Renal pelvis (tissue), 12 donors: ENCODE measurements around the gene RAB3IP. TPM values are rescaled to one million over a fixed set of nuclear protein-coding genes. Genes with fewer than 3 reads are reported as not detected.

Source experiments
- DNase-seq: peaks from one replicate; pipeline ENCODE4 v3.0.0-alpha.2; 2013
- long read RNA-seq, 16 experiments: transcript quantifications; one replicate each; lab custom pipeline, GENCODE V29; 2026
- polyA plus RNA-seq, 3 donors: library from polyadenylated mRNA; unstranded; fragments of 120-200 nt; gene quantifications; one replicate each; pipeline ENCODE4 v1.2.1, GENCODE V29; 2013; ENCODE audit not compliant: insufficient read length in 3 of 3

Gene RAB3IP
- polyA plus RNA-seq, result 10 to 100 TPM; 54.7 to 81.6 (median 64.6) TPM
- long read RNA-seq, donor 1, full-length matches to known transcripts, result 13 of 19 reads
- long read RNA-seq, donor 1, partial matches to known transcripts, result 6 of 19 reads
- long read RNA-seq, donor 1, other reads (novel, unspliced or antisense), result 0 of 19 reads
- long read RNA-seq, donor 2, full-length matches to known transcripts, result 10 of 10 reads
- long read RNA-seq, donor 2, partial matches to known transcripts, result 0 of 10 reads
- long read RNA-seq, donor 2, other reads (novel, unspliced or antisense), result 0 of 10 reads
- long read RNA-seq, donor 3, full-length matches to known transcripts, result 5 of 5 reads
- long read RNA-seq, donor 3, partial matches to known transcripts, result 0 of 5 reads
- long read RNA-seq, donor 3, other reads (novel, unspliced or antisense), result 0 of 5 reads
- long read RNA-seq, donor 4, full-length matches to known transcripts, result 16 of 16 reads
- long read RNA-seq, donor 4, partial matches to known transcripts, result 0 of 16 reads
- long read RNA-seq, donor 4, other reads (novel, unspliced or antisense), result 0 of 16 reads
- long read RNA-seq, donor 5, full-length matches to known transcripts, result 7 of 13 reads
- long read RNA-seq, donor 5, partial matches to known transcripts, result 6 of 13 reads
- long read RNA-seq, donor 5, other reads (novel, unspliced or antisense), result 0 of 13 reads
- long read RNA-seq, donor 6, full-length matches to known transcripts, result 12 of 17 reads
- long read RNA-seq, donor 6, partial matches to known transcripts, result 5 of 17 reads
- long read RNA-seq, donor 6, other reads (novel, unspliced or antisense), result 0 of 17 reads
- long read RNA-seq, donor 7, full-length matches to known transcripts, result 10 of 24 reads
- long read RNA-seq, donor 7, partial matches to known transcripts, result 14 of 24 reads
- long read RNA-seq, donor 7, other reads (novel, unspliced or antisense), result 0 of 24 reads
- long read RNA-seq, donor 8, result 0 reads
- long read RNA-seq, donor 9, full-length matches to known transcripts, result 12 of 12 reads
- long read RNA-seq, donor 9, partial matches to known transcripts, result 0 of 12 reads
- long read RNA-seq, donor 9, other reads (novel, unspliced or antisense), result 0 of 12 reads
- long read RNA-seq, donor 10, full-length matches to known transcripts, result 10 of 25 reads
- long read RNA-seq, donor 10, partial matches to known transcripts, result 15 of 25 reads
- long read RNA-seq, donor 10, other reads (novel, unspliced or antisense), result 0 of 25 reads
- long read RNA-seq, donor 11, partial matches to known transcripts, result 7 of 13 reads
- long read RNA-seq, donor 11, other reads (novel, unspliced or antisense), result 0 of 13 reads
- long read RNA-seq, donor 12, full-length matches to known transcripts, result 24 of 31 reads
- long read RNA-seq, donor 12, partial matches to known transcripts, result 7 of 31 reads
- long read RNA-seq, donor 12, other reads (novel, unspliced or antisense), result 0 of 31 reads
- long read RNA-seq, donor 13, full-length matches to known transcripts, result 14 of 33 reads
- long read RNA-seq, donor 13, partial matches to known transcripts, result 19 of 33 reads
- long read RNA-seq, donor 13, other reads (novel, unspliced or antisense), result 0 of 33 reads
- long read RNA-seq, donor 14, result 0 reads
- long read RNA-seq, donor 15, full-length matches to known transcripts, result 13 of 13 reads
- long read RNA-seq, donor 15, partial matches to known transcripts, result 0 of 13 reads
- long read RNA-seq, donor 15, other reads (novel, unspliced or antisense), result 0 of 13 reads
- long read RNA-seq, donor 16, full-length matches to known transcripts, result 16 of 26 reads
- long read RNA-seq, donor 16, partial matches to known transcripts, result 10 of 26 reads
- long read RNA-seq, donor 16, other reads (novel, unspliced or antisense), result 0 of 26 reads

GRCh38 chr12:69738351-69739286 lies at the start of gene RAB3IP:
Gene RAB3IP, plus strand, starts transcription at chr12:69738860. Its CDS starts 16,549 bp downstream, at chr12:69755409.
- DNase-seq, result peak; percentile 86

GRCh38 chr12:69689638-69690037 lies 49.0 kb upstream of the RAB3IP start:
- DNase-seq, result no peak

- DNase-seq, result no peak
Measured at GRCh38 chr12:69694123-69694522, 44.5 kb upstream of the RAB3IP start.

DNA sequence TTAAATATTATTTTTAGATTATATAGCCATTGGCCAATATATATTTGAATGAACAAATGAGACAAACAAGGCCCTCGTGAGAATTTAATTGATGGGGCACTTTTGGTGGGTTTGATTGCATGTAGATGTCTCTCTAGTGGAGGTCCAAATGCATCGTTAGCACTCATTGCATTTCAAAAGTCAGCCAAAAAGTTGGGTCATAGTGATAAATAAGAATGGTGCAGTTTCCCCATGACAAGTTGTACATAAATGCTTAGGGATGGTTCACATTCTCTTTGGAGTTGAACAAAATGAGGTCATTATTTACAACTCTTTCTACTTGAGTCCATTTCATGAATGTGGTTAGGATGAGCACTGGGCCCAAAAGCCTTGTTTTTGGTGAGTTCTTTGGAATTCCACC lies 40.6 kb upstream of the RAB3IP start:
- DNase-seq, result no peak

GRCh38 chr12:69698769-69699540 lies 39.7 kb upstream of the RAB3IP start, which contains the start of gene BEST3:
Gene BEST3, minus strand, starts transcription at chr12:69699303. Its CDS starts 1,505 bp downstream, at chr12:69697798.
- DNase-seq, result no peak

DNA sequence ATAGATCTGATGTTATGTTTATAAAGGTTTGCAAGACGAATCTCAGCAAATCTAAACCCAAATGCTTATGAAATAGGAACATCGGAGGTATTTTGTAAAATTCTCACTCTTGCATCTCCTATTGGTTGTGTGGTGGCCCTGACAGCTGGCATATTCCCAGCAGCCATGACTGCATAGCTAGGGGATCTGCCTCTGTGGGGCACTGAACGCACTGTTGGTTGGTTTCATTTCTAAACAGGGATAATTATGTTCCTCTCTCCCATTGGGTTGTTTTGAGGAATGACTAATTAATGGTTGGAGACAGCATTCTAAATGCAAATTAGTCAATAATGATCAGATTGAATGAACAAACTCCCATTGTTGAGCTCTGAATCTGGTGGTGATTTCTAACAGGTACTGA lies 36.8 kb upstream of the RAB3IP start:
- DNase-seq, result no peak

DNA sequence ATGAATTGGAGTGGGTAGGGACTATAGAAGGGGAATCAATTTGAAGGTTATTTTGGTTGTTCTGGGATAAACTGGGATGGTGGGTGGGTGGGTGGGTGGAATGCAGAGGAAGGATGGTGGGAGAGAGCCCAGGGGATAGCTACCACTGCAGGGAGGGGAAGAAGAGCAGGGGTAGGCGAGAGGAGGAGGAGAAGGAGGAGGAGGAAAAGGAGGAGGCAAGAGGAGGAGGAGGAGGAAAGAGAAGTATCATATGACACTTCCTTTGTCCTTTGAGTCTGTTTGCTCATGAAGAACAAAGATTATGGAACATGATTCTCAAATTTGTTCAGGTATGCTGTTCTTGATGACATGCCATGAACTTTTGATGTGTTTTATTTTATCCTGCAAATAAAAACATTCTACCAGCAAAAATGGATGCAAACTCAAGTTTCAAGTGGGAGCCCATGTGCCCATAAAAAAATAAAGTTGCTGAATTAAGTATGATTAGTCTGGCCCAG lies 35.5 kb upstream of the RAB3IP start:
- DNase-seq, result no peak

DNA sequence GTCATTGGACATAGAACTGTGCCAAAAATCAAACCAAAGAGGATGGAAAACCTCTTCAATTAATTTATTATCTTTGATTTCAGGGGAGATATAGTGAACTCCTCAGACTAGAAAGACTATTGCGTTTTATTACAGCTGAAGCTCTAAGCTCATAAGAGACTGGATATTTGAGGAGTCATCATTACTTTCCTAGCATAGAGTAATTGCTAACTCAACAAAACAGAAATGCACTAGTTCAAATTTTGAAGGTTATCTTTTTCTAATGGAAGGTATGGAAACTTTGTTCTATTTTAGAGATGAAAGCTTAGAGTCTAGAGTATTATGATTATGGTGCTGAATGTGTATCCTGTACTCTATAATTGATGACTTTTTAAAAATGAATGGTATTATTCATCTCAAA lies 34.3 kb upstream of the RAB3IP start:
- DNase-seq, result no peak

DNA sequence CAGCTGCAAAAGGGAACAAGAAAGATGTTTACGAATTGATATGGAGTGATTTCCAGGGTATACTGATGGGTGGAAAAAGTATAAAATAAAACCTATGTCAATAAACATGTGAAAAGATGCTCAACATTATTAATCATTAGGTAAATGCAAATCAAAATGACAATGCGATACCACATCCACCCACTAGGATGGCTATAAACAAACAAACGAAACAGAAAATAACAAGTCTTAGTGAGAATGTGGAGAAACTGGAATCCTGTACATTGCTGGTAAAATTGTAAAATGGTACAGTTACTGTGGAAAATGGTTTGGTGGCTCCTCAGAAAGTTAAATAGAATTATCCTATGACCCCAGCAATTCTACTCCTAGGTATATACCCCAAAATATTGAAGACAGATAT lies 30.0 kb upstream of the RAB3IP start:
- DNase-seq, result no peak

DNA sequence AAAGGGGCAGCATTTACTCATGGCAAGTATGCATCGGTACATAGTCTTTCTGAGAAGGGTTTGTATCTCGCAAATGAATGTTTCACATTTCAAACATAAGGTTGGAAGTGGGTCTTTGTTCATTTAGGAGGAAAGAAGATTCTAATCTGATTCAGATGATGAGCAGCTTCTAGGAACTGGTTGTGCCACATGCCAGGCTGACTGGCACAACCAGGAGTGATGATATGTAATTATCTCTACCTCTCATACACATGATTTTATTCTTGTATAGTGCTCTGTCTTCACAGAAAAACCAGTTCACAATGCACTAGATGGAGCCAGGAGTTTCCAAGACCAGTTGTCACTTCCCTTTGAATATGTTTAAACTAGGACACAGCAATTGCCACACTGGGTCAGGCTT lies 25.8 kb upstream of the RAB3IP start:
- no peak for DNase-seq

DNA sequence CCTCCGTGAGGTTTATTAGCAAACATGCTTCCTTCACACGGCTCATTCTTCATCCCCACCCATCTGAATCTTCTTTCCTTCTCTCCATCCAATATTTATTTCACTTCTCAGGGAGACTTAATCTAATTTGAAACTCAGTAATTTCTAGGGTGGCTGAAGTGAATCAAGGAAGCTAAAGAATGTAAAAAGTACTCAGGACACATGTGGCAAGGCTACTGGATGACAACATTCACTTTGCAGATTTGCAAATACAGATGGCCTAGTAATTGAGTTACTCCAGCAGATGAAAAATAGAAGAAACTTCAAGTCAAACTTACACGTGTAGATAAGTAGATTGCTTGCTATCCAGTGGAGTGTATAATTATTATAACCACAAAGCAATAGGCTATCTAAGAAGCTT lies 24.1 kb upstream of the RAB3IP start:
- no peak for DNase-seq

- no peak for DNase-seq
Measured at GRCh38 chr12:69719336-69720316, 19.0 kb upstream of the RAB3IP start.

DNA sequence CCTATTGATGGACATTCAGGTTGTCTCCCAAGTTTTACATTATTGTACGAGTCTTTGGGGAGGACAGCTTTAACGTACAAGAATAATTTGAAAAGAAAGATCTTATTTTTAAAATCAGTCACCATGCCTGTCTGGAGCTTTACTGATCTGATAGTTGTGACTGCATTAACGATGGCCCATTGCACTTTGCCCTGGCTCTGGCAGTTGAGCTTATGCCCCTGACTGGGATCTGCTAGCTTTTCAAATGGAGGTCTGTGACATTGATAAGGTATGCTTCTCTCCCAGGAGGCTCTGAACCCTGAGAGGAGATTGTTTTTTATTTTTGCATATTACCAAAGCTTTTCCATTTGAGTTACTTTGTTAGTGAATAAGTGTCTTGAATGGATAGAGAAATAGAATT lies 17.9 kb upstream of the RAB3IP start:
- no peak for DNase-seq

- no peak for DNase-seq
Measured at GRCh38 chr12:69726922-69727321, 11.7 kb upstream of the RAB3IP start.

- no peak for DNase-seq
Measured at GRCh38 chr12:69732088-69732487, 6.6 kb upstream of the RAB3IP start.

DNA sequence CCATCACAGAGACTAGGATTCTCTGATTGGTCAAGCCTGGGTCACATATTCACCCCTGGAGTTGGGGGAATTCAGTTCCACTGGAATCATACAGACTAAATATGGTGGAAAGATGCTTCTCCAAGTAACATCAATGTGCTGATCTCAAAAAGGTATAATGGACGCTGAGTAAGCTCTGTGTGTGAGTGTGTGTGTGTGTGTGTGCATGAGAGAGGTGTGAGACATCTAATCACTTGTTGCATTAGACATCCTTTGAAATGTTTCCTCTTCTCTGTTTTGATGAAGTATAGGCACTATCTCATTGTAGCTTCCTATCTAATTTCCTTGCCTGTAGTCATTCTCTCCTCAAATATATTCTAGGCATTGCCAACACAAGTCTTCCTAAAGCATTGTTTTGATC lies 5.0 kb upstream of the RAB3IP start:
- DNase-seq, result no peak
